Breast epithelium (tissue), 3 donors: ENCODE data around the gene TRIM25.

Experiments used
- POLR2AphosphoS5 ChIP-seq, 3 donors: sonication (generic); formaldehyde crosslinking; IDR thresholded peaks; one replicate each; pipeline ENCODE4 v1.6.1; 2017; ENCODE audit warnings: antibody characterized with exemption in 3 of 3
- TF ChIP-seq, protein P1 (sequence below), 3 donors: fragments of 450-650 bp; IDR thresholded peaks; one replicate each; pipeline ENCODE4 v1.5.1; 2016 to 2017; ENCODE audit warnings: antibody characterized with exemption in 3 of 3, mild to moderate bottlenecking in 3 of 3, moderate library complexity in 3 of 3

- no peak for TF ChIP-seq POLR2AphosphoS5 (IDR thresholded peaks at IDR 0.05)
- TF ChIP-seq, protein P1, sequence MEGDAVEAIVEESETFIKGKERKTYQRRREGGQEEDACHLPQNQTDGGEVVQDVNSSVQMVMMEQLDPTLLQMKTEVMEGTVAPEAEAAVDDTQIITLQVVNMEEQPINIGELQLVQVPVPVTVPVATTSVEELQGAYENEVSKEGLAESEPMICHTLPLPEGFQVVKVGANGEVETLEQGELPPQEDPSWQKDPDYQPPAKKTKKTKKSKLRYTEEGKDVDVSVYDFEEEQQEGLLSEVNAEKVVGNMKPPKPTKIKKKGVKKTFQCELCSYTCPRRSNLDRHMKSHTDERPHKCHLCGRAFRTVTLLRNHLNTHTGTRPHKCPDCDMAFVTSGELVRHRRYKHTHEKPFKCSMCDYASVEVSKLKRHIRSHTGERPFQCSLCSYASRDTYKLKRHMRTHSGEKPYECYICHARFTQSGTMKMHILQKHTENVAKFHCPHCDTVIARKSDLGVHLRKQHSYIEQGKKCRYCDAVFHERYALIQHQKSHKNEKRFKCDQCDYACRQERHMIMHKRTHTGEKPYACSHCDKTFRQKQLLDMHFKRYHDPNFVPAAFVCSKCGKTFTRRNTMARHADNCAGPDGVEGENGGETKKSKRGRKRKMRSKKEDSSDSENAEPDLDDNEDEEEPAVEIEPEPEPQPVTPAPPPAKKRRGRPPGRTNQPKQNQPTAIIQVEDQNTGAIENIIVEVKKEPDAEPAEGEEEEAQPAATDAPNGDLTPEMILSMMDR (IDR thresholded peaks at IDR 0.05), result no peak
Observed at GRCh38 chr17:56890390-56890789, 23.5 kb downstream of the TRIM25 start.
